DND-41 (cell line): ENCODE results near the gene RNF130.
A peak's percentile ranks its signal among the peaks of the same experiment; 100 is the strongest.

Experiments used
- ATAC-seq: fragments of 200-7000 bp; cut with Tn5 transposase; 3 replicates; pipeline ENCODE4 v1.9.1; 2021; ENCODE audit warnings: low read depth; ENCODE audit not compliant: insufficient read depth
- DNase-seq: peaks from one replicate; pipeline ENCODE4 v3.0.0-alpha.2; 2020
- H2AFZ ChIP-seq: 2 replicates; pipeline ENCODE4 v1.6.0; 2012; ENCODE audit warnings: low read depth, low read length
- H3K27ac ChIP-seq: 2 replicates; pipeline ENCODE4 v1.5.1; 2012; ENCODE audit warnings: low read length, inconsistent platforms
- H3K27me3 ChIP-seq: fragments of 200-600 bp; sonication (generic); 2 replicates; pipeline ENCODE4 v1.6.0; 2012; ENCODE audit warnings: low read length, mild to moderate bottlenecking, inconsistent platforms; ENCODE audit not compliant: insufficient read depth, poor library complexity
- H3K36me3 ChIP-seq: 2 replicates; pipeline ENCODE4 v1.5.1; 2012; ENCODE audit warnings: low read length, inconsistent platforms; ENCODE audit not compliant: insufficient read depth
- H3K4me1 ChIP-seq: 2 replicates; pipeline ENCODE4 v1.5.1; 2012; ENCODE audit warnings: mild to moderate bottlenecking, low read length; ENCODE audit not compliant: insufficient read depth
- H3K4me2 ChIP-seq: 2 replicates; pipeline ENCODE4 v1.6.0; 2012; ENCODE audit warnings: mild to moderate bottlenecking, moderate library complexity, low read length, inconsistent platforms; ENCODE audit not compliant: insufficient read depth
- H3K4me3 ChIP-seq, 2 experiments: fragments of 200-600 bp in 1 of 2; shearing (Covaris generic) in 1 of 2; 2 replicates each; pipeline ENCODE4 v1.5.1; 2012 to 2016; ENCODE audit warnings: inconsistent platforms in 2 of 2, low read length in 2 of 2, mild to moderate bottlenecking in 2 of 2, low read depth in 1 of 2, moderate library complexity in 1 of 2
- H3K79me2 ChIP-seq: 2 replicates; pipeline ENCODE4 v1.6.0; 2012; ENCODE audit warnings: low read length, inconsistent platforms; ENCODE audit not compliant: insufficient read depth
- H3K9ac ChIP-seq: 2 replicates; pipeline ENCODE4 v1.6.0; 2012; ENCODE audit warnings: low read depth, mild to moderate bottlenecking, inconsistent platforms, low read length, moderate library complexity
- H3K9me3 ChIP-seq: 2 replicates; pipeline ENCODE4 v1.5.1; 2012; ENCODE audit warnings: low read length, moderate library complexity, mild to moderate bottlenecking, inconsistent platforms; ENCODE audit not compliant: insufficient read depth, severe bottlenecking
- H4K20me1 ChIP-seq: 2 replicates; pipeline ENCODE4 v1.6.0; 2012; ENCODE audit warnings: low read length; ENCODE audit not compliant: insufficient read depth
- CTCF ChIP-seq: IDR thresholded peaks from 2 replicates; pipeline ENCODE4 v1.5.1; 2012; ENCODE audit warnings: borderline replicate concordance, low read length, moderate library complexity, mild to moderate bottlenecking; ENCODE audit not compliant: poor library complexity, severe bottlenecking; ENCODE audit errors: extremely low read depth
- EZH2 ChIP-seq: IDR thresholded peaks from 3 replicates; pipeline ENCODE4 v1.6.1; 2012; ENCODE audit warnings: borderline replicate concordance, low read depth, mild to moderate bottlenecking, moderate library complexity, low read length, inconsistent platforms; ENCODE audit not compliant: severe bottlenecking

The RNF130 gene

DNA sequence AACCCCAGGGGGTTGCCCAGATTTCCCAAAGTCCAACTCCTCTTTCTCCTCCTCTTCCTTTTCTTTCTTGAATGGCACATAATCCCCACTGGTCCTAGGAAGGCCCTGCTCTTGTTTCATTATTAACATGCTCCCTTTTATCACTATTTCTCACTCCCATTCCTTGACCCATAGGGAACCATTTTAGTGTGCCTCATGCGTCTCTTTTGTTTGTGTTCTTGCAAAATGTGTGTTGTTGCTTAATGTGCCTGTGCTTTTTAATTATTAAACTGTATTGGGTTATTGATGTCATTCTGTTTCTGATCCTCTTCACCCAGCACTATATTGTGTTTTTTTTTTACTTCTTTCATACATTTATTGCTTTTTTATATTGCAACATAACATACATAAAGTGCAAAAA, 4.1 kb upstream of the RNF130 start:
- H3K27ac ChIP-seq: no peak overlapping the region
- H3K36me3 ChIP-seq: no peaks in the 10 kb centered on the region
- no peak overlapping the region for H2AFZ ChIP-seq
- H3K9me3 ChIP-seq: no peaks in the 10 kb centered on the region
- DNase-seq (no peak), ATAC-seq (no peak)
- H3K4me1 ChIP-seq: peaks cover 16% of the 10 kb centered on the region
- no peaks in the 10 kb centered on the region for H3K79me2 ChIP-seq
- H3K4me2 ChIP-seq: no peak overlapping the region
- no peak overlapping the region for H3K9ac ChIP-seq
- H3K27me3 ChIP-seq: peaks cover 17% of the 10 kb centered on the region
- no peaks in the 10 kb centered on the region; the same call in 1 of the 2 replicates for H4K20me1 ChIP-seq
- TF ChIP-seq EZH2: no peak
- TF ChIP-seq CTCF: no peak
- no peak overlapping the region for H3K4me3 ChIP-seq

- Histone ChIP-seq H2AFZ (no peak overlapping the region), H3K9ac (no peak overlapping the region), H3K36me3 (no peaks in the 10 kb centered on the region), H3K27me3 (peaks cover 28% of the 10 kb centered on the region), H3K9me3 (no peaks in the 10 kb centered on the region), H4K20me1 (no peaks in the 10 kb centered on the region; the same call in 1 of the 2 replicates), H3K27ac (no peak overlapping the region), H3K4me2 (no peak overlapping the region), H3K4me3 (no peak overlapping the region), H3K79me2 (no peaks in the 10 kb centered on the region), H3K4me1 (peaks cover 24% of the 10 kb centered on the region)
- DNase-seq: no peak
- TF ChIP-seq CTCF (no peak), EZH2 (no peak)
- ATAC-seq: no peak
These were observed 2.9 kb upstream of the RNF130 start for GRCh38 chr5:180074462-180074861.

DNA sequence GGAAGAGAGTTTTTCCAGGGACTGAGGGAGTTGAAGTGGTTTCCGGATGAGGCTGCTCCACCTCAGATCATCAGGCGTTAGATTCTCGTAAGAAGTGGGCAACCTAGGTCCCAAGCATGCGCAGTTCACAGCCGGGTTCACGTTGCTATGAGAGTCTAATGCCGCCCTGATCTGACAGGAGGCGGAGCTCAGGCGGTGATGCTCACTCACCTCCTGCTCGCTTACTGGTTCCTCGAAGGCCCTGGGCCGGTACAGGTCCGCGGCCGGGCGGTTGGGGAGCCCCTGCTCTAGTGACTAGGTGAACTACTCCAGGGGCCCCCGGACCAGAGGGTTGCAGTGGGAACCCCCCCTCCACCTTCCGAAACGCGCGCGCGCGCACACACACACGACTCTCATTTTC, 997 bp upstream of the RNF130 start:
- DNase-seq (no peak), ATAC-seq (no peak)
- Histone ChIP-seq H3K9ac (peak overlapping the region; percentile 74; the same call in 1 of the 2 replicates), H3K9me3 (no peaks in the 10 kb centered on the region), H3K4me3 (peak overlapping the region in 1 of 2 experiments; percentile 71; a peak in 2 of 4 replicates), H4K20me1 (no peaks in the 10 kb centered on the region; the same call in 1 of the 2 replicates), H3K79me2 (no peaks in the 10 kb centered on the region), H2AFZ (peak overlapping the region; percentile 85), H3K27me3 (peaks cover 32% of the 10 kb centered on the region), H3K4me2 (peak overlapping the region; percentile 67), H3K4me1 (peaks cover 24% of the 10 kb centered on the region), H3K27ac (no peak overlapping the region), H3K36me3 (no peaks in the 10 kb centered on the region)
- TF ChIP-seq EZH2 (no peak), CTCF (no peak)

- H3K27ac ChIP-seq: no peak overlapping the region
- no peak for DNase-seq
- peaks cover 33% of the 10 kb centered on the region for H3K27me3 ChIP-seq
- TF ChIP-seq EZH2 (no peak), CTCF (no peak)
- ATAC-seq: no peak
- H3K9me3 ChIP-seq: no peaks in the 10 kb centered on the region
- H3K36me3 ChIP-seq: no peaks in the 10 kb centered on the region
- H3K9ac ChIP-seq: peak overlapping the region; percentile 74; the same call in 1 of the 2 replicates
- H3K4me3 ChIP-seq: peak overlapping the region in 1 of 2 experiments; percentile 71; a peak in 2 of 4 replicates
- no peaks in the 10 kb centered on the region; the same call in 1 of the 2 replicates for H4K20me1 ChIP-seq
- H3K4me2 ChIP-seq: peak overlapping the region; percentile 67
- H2AFZ ChIP-seq: peak overlapping the region; percentile 85
- peaks cover 24% of the 10 kb centered on the region for H3K4me1 ChIP-seq
- H3K79me2 ChIP-seq: no peaks in the 10 kb centered on the region
These were observed 643 bp upstream of the RNF130 start for GRCh38 chr5:180072256-180072548.
